GM19372 (cell line): Measurements from ENCODE around the gene PASD1.
A peak's percentile ranks its signal among the peaks of the same experiment; 100 is the strongest.

Experiments used
- ATAC-seq: cut with Tn5 transposase; IDR thresholded peaks from one replicate; pipeline ENCODE4 v1.9.1; 2021; ENCODE audit warnings: mild to moderate bottlenecking, low read depth, moderate library complexity; ENCODE audit not compliant: unreplicated experiment

PASD1 gene

DNA sequence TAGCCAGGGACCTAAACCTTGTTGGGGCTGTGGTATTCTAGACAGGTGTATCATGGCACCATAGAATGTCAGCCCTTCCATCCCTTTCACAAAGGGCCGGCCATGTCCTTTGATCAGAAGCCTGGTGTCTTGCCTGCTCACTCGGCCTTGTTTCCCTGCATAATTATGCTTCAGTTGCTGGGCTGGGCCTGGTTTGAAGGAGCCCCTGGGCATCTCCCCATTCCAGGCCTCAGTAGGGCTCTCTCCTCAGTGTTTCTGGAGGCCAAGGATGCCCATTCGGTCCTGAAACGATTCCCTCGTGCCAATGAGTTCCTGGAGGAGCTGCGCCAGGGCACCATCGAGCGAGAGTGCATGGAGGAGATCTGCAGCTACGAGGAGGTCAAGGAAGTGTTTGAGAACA is 136.3 kb downstream of the PASD1 start:
- ATAC-seq = no peak

DNA sequence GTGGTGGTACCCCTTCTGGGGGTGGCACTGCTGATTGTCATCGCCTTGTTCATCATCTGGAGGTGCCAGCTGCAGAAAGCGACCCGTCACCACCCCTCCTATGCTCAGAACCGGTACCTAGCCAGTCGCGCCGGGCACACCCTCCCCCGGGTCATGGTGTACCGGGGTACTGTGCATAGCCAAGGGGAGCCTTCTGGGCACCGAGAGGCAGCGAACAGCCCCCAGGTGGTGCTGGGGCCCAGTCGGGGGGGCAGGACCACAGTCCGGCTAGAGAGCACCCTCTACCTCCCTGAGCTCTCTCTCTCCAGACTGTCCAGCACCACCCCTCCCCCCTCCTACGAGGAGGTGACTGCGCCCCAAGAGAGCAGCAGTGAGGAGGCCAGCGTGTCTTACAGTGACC is 137.1 kb downstream of the PASD1 start:
- no peak for ATAC-seq

GRCh38 chrX:151701071-151701470 is 137.6 kb downstream of the PASD1 start:
- no peak for ATAC-seq

- no peak for ATAC-seq
These were observed 138.1 kb downstream of the PASD1 start for GRCh38 chrX:151701531-151701930.

DNA sequence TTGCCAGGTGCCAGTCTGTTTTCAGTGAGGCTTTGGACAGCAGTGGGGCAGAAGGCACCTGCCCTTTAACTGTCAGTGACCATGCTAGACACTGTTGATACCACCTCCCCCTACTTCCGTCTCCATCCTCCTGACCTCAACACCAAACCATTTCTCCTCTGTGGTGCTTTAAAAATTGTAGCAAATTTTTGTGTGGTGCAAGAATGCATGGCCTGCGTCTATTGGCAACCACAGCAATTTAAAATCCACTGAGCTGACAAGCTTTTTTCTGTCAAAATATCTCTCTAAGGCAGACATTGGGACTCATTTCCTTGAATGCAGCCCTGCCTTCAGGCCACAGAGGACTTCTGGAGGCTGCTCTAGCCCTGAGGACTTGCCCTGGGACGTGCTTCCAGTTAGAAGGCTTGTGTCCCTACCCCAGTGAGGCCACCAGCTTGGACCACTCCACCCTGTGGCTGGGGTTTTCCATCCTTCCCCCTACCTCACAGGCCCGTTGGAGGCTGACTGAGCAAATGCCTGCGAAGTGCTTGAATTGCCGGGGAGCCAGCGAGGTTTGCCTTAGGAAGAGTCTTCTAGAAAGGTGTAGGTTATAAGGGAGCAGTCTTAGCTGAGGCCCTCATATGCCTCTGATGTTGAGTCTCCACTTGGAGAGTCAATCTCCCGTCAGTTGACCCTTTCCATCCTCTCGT is 138.7 kb downstream of the PASD1 start:
- no peak for ATAC-seq

GRCh38 chrX:151702741-151703340 is 139.4 kb downstream of the PASD1 start:
- no peak for ATAC-seq

DNA sequence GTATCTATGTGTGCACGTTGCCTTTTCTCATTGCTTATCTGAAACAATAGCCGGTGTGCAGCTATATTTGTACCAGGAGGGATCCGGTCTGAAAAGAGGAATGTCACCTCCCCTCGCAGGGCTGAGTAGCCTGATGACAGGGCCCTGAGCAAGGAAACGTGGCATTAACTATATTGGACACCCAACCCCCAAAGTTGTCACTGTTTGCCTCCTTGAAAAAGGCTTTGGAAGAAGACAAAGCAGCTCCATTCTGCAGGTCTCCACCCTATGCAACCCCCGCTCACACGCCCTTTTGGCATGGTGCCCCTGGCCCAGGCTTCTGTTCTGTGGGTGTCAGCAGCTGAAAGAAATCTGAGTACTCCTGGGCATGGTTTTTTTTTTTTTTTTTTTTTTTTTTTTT is 140.0 kb downstream of the PASD1 start:
- ATAC-seq = no peak

DNA sequence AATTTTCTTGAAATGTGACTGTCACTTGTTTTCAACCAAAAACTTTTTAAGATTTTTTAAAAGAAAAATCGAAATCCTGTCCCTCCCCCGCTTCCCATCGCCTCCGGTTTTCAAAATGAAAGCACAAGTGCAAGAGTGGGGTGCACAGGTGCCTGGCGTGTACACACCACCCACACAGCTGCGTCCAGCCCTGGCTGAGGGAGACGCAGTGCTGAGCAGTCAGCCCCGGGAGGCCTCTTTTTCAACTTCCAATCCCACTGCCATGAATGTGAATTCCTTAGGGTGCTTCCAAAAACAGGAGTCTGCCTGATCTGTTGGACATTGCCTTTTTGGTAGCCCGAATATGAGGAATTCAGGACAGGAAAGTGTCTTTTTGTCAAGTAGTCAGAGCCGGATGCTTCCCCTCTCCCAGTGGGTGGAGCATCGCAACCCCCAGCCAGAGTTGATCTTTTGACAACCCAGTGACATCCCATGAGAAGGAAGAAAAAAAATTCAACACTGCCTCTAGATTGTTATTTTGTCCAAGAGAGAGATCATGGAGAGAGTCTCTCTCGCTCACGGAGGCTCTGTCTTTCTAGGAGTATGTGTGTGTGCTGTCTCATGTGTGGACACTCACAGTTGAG is 140.7 kb downstream of the PASD1 start:
- ATAC-seq = no peak

- no peak for ATAC-seq
These were observed 145.3 kb downstream of the PASD1 start for GRCh38 chrX:151708821-151709220.

GRCh38 chrX:151710457-151710856 is 147.0 kb downstream of the PASD1 start:
- ATAC-seq = no peak

- ATAC-seq = no peak
These were observed 147.7 kb downstream of the PASD1 start for GRCh38 chrX:151711154-151711553.

DNA sequence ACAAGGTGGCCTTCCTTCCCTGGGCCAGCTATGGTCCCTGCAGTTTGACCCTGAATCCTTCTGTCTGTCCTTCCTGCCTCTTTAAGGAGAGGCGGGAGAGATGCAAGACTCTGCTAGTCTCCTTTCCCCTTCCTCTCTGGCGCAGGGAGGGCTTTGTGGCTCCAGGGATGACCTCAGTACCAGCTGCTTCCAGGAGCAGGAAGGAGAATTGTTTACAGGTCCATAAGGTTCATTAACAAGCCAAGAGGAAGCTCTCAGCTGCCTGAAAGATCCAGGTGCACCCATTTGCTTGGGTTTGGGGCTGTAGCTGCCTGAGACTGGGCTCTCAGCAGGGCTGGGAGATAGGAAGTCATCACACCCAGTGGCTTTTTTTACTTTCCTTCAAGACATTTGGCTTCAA is 148.3 kb downstream of the PASD1 start:
- no peak for ATAC-seq

DNA sequence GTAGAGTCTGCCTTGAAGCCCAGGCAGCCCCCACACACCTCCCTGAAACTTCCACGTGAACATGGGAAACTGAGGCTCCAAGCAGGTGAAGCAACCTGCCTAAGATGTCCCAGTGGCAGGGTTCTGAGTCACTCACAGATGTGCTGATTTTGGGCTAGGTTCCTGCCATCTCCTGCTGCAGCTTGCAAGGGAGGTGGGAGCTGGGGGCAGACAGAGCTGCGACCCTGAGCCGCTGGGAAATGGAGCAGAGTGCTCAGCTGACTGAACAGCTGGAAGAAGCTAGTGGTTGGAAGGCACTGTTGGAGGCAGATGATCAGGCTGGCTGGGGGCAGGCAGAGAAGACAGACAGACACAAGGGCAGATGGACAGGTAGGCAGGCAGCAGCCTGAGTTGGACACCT is 148.8 kb downstream of the PASD1 start:
- ATAC-seq = no peak

- ATAC-seq = no peak
These were observed 150.4 kb downstream of the PASD1 start for GRCh38 chrX:151713849-151714248.

DNA sequence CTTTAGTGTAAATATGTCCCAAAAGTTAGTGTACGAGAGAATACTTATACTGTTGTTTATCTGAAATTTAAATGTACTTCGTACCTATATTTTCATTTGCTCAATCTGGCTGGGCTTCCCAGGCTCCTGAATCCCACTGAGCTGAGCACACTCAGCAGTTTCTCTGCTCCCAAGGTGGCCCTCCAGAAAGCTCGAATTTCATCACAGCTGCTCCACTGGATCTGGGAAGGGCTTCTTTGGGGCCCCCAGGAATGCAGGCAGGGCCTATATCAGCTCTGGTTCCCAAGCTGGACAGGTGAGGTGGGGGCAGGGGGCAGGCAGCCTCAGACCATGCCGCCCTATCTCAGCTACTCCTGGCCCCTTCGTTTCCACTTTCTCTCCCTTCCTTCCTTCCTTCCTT is 150.9 kb downstream of the PASD1 start:
- ATAC-seq = no peak

GRCh38 chrX:151715752-151716151 is 152.3 kb downstream of the PASD1 start, which contains the start of gene FATE1:
Gene FATE1, plus strand, starts transcription at chrX:151716035. Its CDS starts 85 bp downstream, at chrX:151716120.
- no peak for ATAC-seq

GRCh38 chrX:151722241-151722846 is 158.9 kb downstream of the PASD1 start:
- ATAC-seq = peak; percentile 54

DNA sequence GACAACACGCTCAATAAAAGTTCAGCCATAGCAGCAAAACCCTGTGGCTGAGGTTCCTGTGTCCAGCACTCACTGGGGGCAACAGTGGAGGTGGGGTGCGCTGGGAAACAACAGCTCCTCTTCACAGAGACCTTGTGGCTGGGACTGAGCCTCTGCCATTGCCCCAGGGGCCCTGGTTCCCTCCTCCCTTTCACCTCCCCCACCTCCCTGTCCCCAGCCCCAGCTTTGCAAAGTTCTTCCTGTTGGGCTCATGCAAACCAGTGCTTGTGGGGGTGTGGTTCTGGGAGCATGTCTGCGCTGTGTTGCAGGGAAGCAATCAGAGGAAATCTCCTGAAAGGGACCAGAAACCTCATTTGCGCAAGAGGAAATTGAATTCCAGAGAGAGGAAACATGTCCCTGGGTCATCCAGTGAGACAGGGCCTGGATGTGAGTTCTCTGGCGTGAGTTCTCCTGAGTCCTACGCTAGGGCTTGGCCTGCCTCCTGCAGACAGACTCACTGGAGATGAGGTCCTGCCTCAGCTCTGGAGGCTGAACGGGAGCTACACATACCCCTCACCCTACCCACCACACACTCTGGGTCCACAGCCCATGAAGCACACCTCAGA is 159.8 kb downstream of the PASD1 start:
- no peak for ATAC-seq

DNA sequence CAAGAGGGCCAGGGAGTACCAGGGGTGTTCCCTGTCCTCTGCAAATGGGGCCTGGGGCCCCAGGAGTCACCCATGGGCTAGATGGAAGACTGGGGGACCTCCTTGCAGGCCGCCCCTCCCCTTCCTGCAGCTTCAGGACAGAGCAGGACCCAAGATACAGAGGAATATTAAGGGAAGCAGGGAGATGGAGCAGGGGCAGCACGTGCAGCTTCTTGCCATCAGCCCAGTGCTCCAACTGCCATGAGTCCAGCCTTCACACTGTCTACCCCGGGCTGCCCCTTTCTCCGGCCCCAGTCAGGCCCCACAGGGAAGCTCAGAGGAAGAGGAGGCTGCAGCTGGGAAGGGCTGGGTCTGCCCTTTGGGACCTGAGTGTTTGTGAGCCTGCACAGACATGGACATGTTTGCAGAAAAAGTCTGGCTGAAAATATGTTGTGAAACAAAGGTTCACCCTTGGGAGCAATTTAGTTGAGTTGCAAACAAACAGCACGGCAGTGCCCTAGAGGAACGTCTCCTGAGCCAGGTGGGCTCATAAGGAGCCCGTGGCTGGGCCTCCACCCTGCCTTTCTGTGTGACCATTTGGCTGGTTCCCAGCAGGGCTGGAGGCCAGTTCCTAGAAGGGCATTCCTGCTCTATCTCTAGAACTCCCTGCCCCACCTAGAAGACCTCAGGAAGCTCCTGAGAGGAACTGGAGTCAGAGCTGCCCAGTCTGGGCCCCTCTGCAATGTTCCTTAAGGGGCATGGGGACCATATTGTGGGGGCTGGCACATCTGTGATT is 161.3 kb downstream of the PASD1 start:
- no peak for ATAC-seq

DNA sequence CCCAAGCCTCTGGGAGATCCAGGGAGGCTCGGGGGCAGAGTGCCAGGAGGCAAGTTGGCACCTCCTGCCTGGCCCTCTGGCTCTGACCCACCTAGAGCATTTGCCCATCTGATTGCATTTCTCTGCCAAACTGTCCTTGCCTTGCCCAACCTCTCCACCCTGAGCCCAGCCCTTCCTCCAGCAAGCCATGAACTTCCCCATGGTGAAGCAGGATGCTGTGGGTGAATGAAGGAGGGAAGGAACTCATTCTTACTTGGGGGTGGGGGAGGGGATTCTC is 161.8 kb downstream of the PASD1 start:
- ATAC-seq = no peak
